Neuronal stem cell (in vitro differentiated cells): ENCODE results near the gene TMEM238L.

Experiments used
- DNase-seq: peaks from one replicate; pipeline ENCODE4 v3.0.0-alpha.2; 2013; ENCODE audit warnings: low spot score
- H2AFZ ChIP-seq: one replicate; pipeline ENCODE4 v1.6.1; 2013; ENCODE audit warnings: mild to moderate bottlenecking, low read length, inconsistent platforms
- H2AK5ac ChIP-seq: 2 replicates; pipeline ENCODE4 v1.6.1; 2013; ENCODE audit warnings: low read depth, mild to moderate bottlenecking, inconsistent platforms, low read length, moderate library complexity, mixed read lengths
- H2BK120ac ChIP-seq: 2 replicates; pipeline ENCODE4 v1.6.1; 2013; ENCODE audit warnings: low read depth, mild to moderate bottlenecking, inconsistent platforms, low read length, moderate library complexity, mixed read lengths
- H2BK12ac ChIP-seq: one replicate; pipeline ENCODE4 v1.6.1; 2013; ENCODE audit warnings: low read length, inconsistent platforms
- H2BK15ac ChIP-seq: 2 replicates; pipeline ENCODE4 v1.6.1; 2013; ENCODE audit warnings: mild to moderate bottlenecking, low read length, inconsistent platforms, mixed read lengths
- H2BK5ac ChIP-seq: one replicate; pipeline ENCODE4 v1.6.1; 2013; ENCODE audit warnings: inconsistent platforms, mild to moderate bottlenecking, low read length, moderate library complexity
- H3K14ac ChIP-seq: one replicate; pipeline ENCODE4 v1.6.1; 2013; ENCODE audit warnings: low read length, inconsistent platforms
- H3K18ac ChIP-seq: 2 replicates; pipeline ENCODE4 v1.6.1; 2013; ENCODE audit warnings: low read length, inconsistent platforms
- H3K23ac ChIP-seq: 2 replicates; pipeline ENCODE4 v1.6.1; 2013; ENCODE audit warnings: low read depth, mild to moderate bottlenecking, mixed read lengths, low read length, inconsistent platforms; ENCODE audit not compliant: poor library complexity
- H3K27ac ChIP-seq: replicated peaks from 3 replicates; pipeline ENCODE4 v1.5.1; 2013; ENCODE audit warnings: low read length, inconsistent platforms
- H3K27me3 ChIP-seq, 3 experiments: 2 replicates each; pipeline ENCODE4 v1.6.1; 2013; ENCODE audit warnings: low read length in 3 of 3, mild to moderate bottlenecking in 2 of 3, inconsistent platforms in 1 of 3, low read depth in 1 of 3, mixed read lengths in 1 of 3, moderate library complexity in 1 of 3; ENCODE audit not compliant: control insufficient read depth in 3 of 3, insufficient read depth in 3 of 3
- H3K36me3 ChIP-seq, 2 donors: replicated peaks in 1 of 2; 2 replicates each; pipeline ENCODE4 v1.6.1; 2013; ENCODE audit warnings: low read length in 2 of 2; ENCODE audit not compliant: control insufficient read depth in 2 of 2, insufficient read depth in 2 of 2
- H3K4ac ChIP-seq: 2 replicates; pipeline ENCODE4 v1.6.1; 2013; ENCODE audit warnings: inconsistent platforms, mild to moderate bottlenecking, low read length, moderate library complexity
- H3K4me1 ChIP-seq, 2 donors: 1 replicate in 1 of 2; 2 replicates in 1 of 2; pipeline ENCODE4 v1.6.1; 2013; ENCODE audit warnings: low read length in 2 of 2, low read depth in 1 of 2; ENCODE audit not compliant: control insufficient read depth in 2 of 2, insufficient read depth in 1 of 2
- H3K4me2 ChIP-seq: one replicate; pipeline ENCODE4 v1.6.1; 2013; ENCODE audit warnings: mild to moderate bottlenecking, low read length, inconsistent platforms; ENCODE audit not compliant: insufficient read depth, poor library complexity, severe bottlenecking
- H3K4me3 ChIP-seq, 2 donors: 2 replicates each; pipeline ENCODE4 v1.5.1; 2013; ENCODE audit warnings: low read length in 2 of 2, mild to moderate bottlenecking in 2 of 2, inconsistent platforms in 1 of 2, moderate library complexity in 1 of 2
- H3K79me1 ChIP-seq: one replicate; pipeline ENCODE4 v1.6.1; 2013; ENCODE audit warnings: low read depth, mild to moderate bottlenecking, inconsistent platforms, low read length, moderate library complexity
- H3K9ac ChIP-seq: one replicate; pipeline ENCODE4 v1.6.1; 2013; ENCODE audit warnings: mild to moderate bottlenecking, low read depth, low read length, inconsistent platforms; ENCODE audit not compliant: poor library complexity
- H3K9me3 ChIP-seq, 2 donors: replicated peaks in 1 of 2; 2 replicates each; pipeline versions ENCODE3 to v1.6.1; 2013; ENCODE audit warnings: low read length in 2 of 2, mild to moderate bottlenecking in 2 of 2, inconsistent platforms in 1 of 2, low read depth in 1 of 2, mixed read lengths in 1 of 2, moderate library complexity in 1 of 2; ENCODE audit not compliant: control insufficient read depth in 2 of 2, insufficient read depth in 1 of 2
- H4K8ac ChIP-seq: one replicate; pipeline ENCODE4 v1.6.1; 2013; ENCODE audit warnings: low read depth, mild to moderate bottlenecking, inconsistent platforms, low read length, moderate library complexity
- H4K91ac ChIP-seq: one replicate; pipeline ENCODE4 v1.6.1; 2013; ENCODE audit warnings: low read length, low read depth, mild to moderate bottlenecking, inconsistent platforms; ENCODE audit not compliant: poor library complexity
- WGBS, 2 donors: extraction: QIAGEN DNeasy Blood & Tissue Kit; methylation state at CpG; one replicate each; pipeline ENCODE4 v1.1.7; 2013; ENCODE audit warnings: missing lambda C conversion rate in 2 of 2, mixed read lengths in 1 of 2; ENCODE audit not compliant: insufficient read length in 2 of 2, insufficient replicate concordance in 1 of 2; ENCODE audit errors: extremely low coverage in 2 of 2; 5-methylcytosine and 5-hydroxymethylcytosine counted together

TMEM238L gene

DNA sequence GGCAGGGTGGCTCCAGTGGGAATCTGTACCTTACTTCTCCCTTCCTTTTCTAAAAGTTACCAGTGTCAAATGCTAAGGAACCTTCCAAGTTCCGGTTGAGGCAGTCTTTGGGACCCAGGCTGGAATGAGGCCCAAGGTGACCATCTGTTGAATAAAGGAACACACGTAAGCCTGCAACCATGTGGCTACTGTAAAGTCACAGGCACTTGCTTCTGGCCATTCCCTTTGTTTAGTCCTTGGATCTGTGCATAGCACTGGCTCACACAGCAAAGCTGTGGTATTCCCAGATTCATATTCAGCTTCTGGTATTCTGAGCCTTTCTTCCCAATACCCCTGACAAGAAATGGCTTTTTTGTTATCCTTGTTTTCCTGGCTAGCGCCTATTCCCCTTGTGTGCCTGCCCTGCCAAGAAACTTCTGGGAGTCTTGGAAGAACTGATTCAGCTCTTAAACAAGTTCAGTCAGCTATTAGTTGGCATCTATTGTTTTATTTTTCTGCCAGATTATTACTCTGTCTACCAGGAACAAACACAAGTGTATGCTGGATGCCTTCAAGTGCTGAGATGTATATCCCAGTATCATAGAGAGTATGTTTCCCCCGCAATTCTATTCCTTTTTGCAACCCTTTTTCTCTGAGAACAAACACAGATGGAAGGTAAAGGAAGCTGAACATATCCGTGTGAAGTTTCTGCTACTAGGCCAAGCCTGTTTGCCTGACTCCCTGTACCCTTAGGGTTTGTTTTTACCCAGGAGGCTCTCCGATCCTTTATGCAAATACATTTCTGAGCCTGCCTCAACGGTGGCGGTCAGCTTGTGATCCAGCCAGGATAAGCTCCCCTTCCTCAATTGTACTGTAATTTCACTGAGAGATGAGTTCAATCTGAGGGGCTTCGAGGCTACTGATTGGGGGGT, 13.2 kb downstream of the TMEM238L start:
- H2AFZ ChIP-seq: no peak overlapping the region
- no peak overlapping the region for H3K23ac ChIP-seq
- no peaks in the 10 kb centered on the region for H3K9me3 ChIP-seq
- peaks cover 1% of the 10 kb centered on the region for H3K79me1 ChIP-seq
- no peak overlapping the region for H3K4me3 ChIP-seq
- no peak overlapping the region for H2BK15ac ChIP-seq
- H3K4me1 ChIP-seq: peaks cover 2 to 9% of the 10 kb centered on the region in 2 donors
- DNase-seq: no peak
- no peak overlapping the region for H3K9ac ChIP-seq
- no CpG with 5 or more reads among the region's 9 CpGs for WGBS, 2 donors
- no peak overlapping the region for H4K91ac ChIP-seq
- no peak overlapping the region for H2BK12ac ChIP-seq
- no peak overlapping the region for H3K4me2 ChIP-seq
- no peak overlapping the region for H2BK120ac ChIP-seq
- H3K14ac ChIP-seq: no peak overlapping the region
- no peak overlapping the region for H3K27ac ChIP-seq
- H3K4ac ChIP-seq: no peak overlapping the region
- H3K36me3 ChIP-seq: no peaks in the 10 kb centered on the region
- no peak overlapping the region for H4K8ac ChIP-seq
- no peak overlapping the region for H3K18ac ChIP-seq
- H2BK5ac ChIP-seq: no peak overlapping the region
- peak overlapping the region; percentile 24 for H2AK5ac ChIP-seq
- H3K27me3 ChIP-seq: no peaks in the 10 kb centered on the region

GRCh38 chr17:10789694-10790271, 14.1 kb downstream of the TMEM238L start:
- H3K14ac ChIP-seq: no peak overlapping the region
- H3K9me3 ChIP-seq: no peaks in the 10 kb centered on the region
- H3K79me1 ChIP-seq: peaks cover 1% of the 10 kb centered on the region
- H4K91ac ChIP-seq: no peak overlapping the region
- H3K18ac ChIP-seq: peak overlapping the region; percentile 48
- no CpG with 5 or more reads among the region's 4 CpGs for WGBS, 2 donors
- peak overlapping the region; percentile 41 for H2BK12ac ChIP-seq
- no peak for DNase-seq
- H3K4ac ChIP-seq: no peak overlapping the region
- H3K9ac ChIP-seq: no peak overlapping the region
- H3K23ac ChIP-seq: no peak overlapping the region
- no peaks in the 10 kb centered on the region for H3K36me3 ChIP-seq
- no peak overlapping the region for H3K4me2 ChIP-seq
- no peaks in the 10 kb centered on the region for H3K27me3 ChIP-seq
- H3K27ac ChIP-seq: no peak overlapping the region
- H3K4me3 ChIP-seq: no peak overlapping the region
- H2BK120ac ChIP-seq: peak overlapping the region; percentile 47
- H3K4me1 ChIP-seq: peaks cover 2 to 9% of the 10 kb centered on the region in 2 donors
- H2BK15ac ChIP-seq: no peak overlapping the region
- no peak overlapping the region for H2BK5ac ChIP-seq
- no peak overlapping the region for H2AK5ac ChIP-seq
- H4K8ac ChIP-seq: no peak overlapping the region
- H2AFZ ChIP-seq: no peak overlapping the region

DNA sequence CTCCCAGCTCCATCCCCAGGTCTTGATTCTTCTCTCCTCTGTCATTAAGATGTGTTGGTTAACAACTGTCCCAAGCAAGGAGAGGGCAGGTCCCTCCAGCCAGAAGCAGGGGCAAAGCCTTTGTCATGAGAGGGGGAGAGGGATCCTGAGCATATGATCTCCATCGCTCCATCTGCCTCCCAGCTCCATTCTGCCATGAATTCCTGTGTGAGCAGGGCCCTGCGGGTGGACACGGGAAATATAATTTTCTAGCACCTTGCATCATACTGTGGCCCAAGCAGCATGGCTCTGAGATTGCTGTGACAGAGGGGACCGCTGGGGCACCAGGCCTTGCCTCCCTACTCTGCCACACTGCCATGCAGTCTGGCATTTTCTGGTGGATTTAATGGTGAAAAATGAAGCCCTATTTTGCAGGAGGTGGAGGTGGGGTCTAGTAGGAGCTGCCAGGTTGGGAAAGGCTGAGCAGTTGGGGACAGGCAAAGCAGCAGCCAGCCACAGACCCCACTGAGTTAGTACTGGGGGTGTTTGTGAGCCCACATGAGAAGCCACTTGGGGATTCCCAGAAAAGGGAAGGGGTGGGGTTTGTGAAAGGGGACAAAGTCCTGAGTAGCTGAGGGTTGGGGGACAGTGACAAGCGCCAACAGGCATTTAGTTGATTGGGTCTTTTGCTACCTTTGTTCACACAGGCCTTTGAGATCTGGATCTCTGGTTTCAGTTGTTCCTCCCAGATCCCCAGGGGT, 16.4 kb downstream of the TMEM238L start:
- no CpG with 5 or more reads among the region's 5 CpGs for WGBS, 2 donors
- no peak overlapping the region for H3K4me2 ChIP-seq
- H2BK15ac ChIP-seq: no peak overlapping the region
- H4K8ac ChIP-seq: no peak overlapping the region
- H3K4me3 ChIP-seq: no peak overlapping the region
- no peak overlapping the region for H4K91ac ChIP-seq
- no peak overlapping the region for H3K27ac ChIP-seq
- H2BK12ac ChIP-seq: peak overlapping the region; percentile 30
- no peak overlapping the region for H3K23ac ChIP-seq
- no peaks in the 10 kb centered on the region for H3K27me3 ChIP-seq
- no peak overlapping the region for H3K14ac ChIP-seq
- no peak for DNase-seq
- H2BK120ac ChIP-seq: no peak overlapping the region
- peaks cover 1% of the 10 kb centered on the region for H3K79me1 ChIP-seq
- H2AFZ ChIP-seq: no peak overlapping the region
- H3K18ac ChIP-seq: peak overlapping the region; percentile 72
- H3K4ac ChIP-seq: no peak overlapping the region
- no peak overlapping the region for H2AK5ac ChIP-seq
- no peak overlapping the region for H2BK5ac ChIP-seq
- peaks cover 2 to 9% of the 10 kb centered on the region in 2 donors for H3K4me1 ChIP-seq
- no peaks in the 10 kb centered on the region for H3K36me3 ChIP-seq
- no peaks in the 10 kb centered on the region for H3K9me3 ChIP-seq
- H3K9ac ChIP-seq: no peak overlapping the region

DNA sequence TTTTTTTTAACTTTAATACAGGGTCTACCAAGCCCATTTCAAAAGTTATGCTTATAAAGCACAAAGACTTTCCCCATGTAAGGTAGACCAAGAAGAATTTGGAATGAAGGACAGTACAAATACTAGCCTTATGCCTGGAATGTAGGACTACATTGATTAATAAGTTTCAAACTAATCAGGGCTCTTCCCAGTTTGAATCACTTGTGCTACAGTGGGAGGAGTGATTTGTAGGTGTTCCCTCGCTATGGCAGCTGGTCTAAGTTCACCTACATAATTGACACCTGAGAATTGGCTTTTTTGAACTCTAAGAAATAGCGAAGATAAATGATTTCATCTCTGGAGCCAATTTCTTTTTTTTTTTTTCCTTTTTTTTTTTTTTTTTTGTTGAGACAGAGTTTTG, 18.6 kb downstream of the TMEM238L start:
- H3K9ac ChIP-seq: no peak overlapping the region
- H4K8ac ChIP-seq: no peak overlapping the region
- no peak overlapping the region for H2AK5ac ChIP-seq
- no peak overlapping the region for H3K4me2 ChIP-seq
- no peak for DNase-seq
- no peak overlapping the region for H3K23ac ChIP-seq
- H2AFZ ChIP-seq: no peak overlapping the region
- no peak overlapping the region for H3K27ac ChIP-seq
- H3K36me3 ChIP-seq: no peaks in the 10 kb centered on the region
- no peak overlapping the region for H4K91ac ChIP-seq
- no peak overlapping the region for H2BK15ac ChIP-seq
- H3K4me1 ChIP-seq: peaks cover 2 to 6% of the 10 kb centered on the region in 2 donors
- H3K4me3 ChIP-seq: no peak overlapping the region
- no peak overlapping the region for H2BK120ac ChIP-seq
- H2BK5ac ChIP-seq: no peak overlapping the region
- H3K14ac ChIP-seq: no peak overlapping the region
- no peak overlapping the region for H3K4ac ChIP-seq
- WGBS, 2 donors: no CpG with 5 or more reads among the region's 2 CpGs
- no peaks in the 10 kb centered on the region for H3K27me3 ChIP-seq
- H3K9me3 ChIP-seq: no peaks in the 10 kb centered on the region
- no peak overlapping the region for H2BK12ac ChIP-seq
- no peak overlapping the region for H3K18ac ChIP-seq
- H3K79me1 ChIP-seq: peaks cover 1% of the 10 kb centered on the region
